Erythroblast (primary cell): ENCODE measurements around the gene PHRF1.

Experiments used
- GATA1 ChIP-seq: IDR thresholded peaks from 2 replicates; pipeline ENCODE4 v1.6.1; 2011; ENCODE audit warnings: low read depth, mild to moderate bottlenecking, control low read depth, low read length, moderate library complexity
- POLR2A ChIP-seq: IDR thresholded peaks from 2 replicates; pipeline ENCODE4 v1.6.1; 2011; ENCODE audit warnings: mild to moderate bottlenecking, low read length

GRCh38 chr11:609341-609811 lies 33.1 kb downstream of the PHRF1 start:
- TF ChIP-seq POLR2A (no peak), GATA1 (no peak)
